WTC11 (cell line): ENCODE measurements around the gene LDLRAD4.

Experiments used
- IRF2 ChIP-seq: sonication (generic); formaldehyde crosslinking; IDR thresholded peaks from 2 replicates; pipeline ENCODE4 v1.8.0; 2022; ENCODE audit warnings: low read depth, missing genetic modification reagents, borderline replicate concordance
- JUN ChIP-seq: sonication (generic); formaldehyde crosslinking; IDR thresholded peaks from 2 replicates; pipeline ENCODE4 v1.8.0; 2023; ENCODE audit warnings: mild to moderate bottlenecking, missing genetic modification reagents
- MLX ChIP-seq: sonication (generic); formaldehyde crosslinking; IDR thresholded peaks from 2 replicates; pipeline ENCODE4 v1.8.1; 2023; ENCODE audit warnings: mild to moderate bottlenecking, missing genetic modification reagents, moderate library complexity
- ZNF232 ChIP-seq: sonication (generic); formaldehyde crosslinking; IDR thresholded peaks from 2 replicates; pipeline ENCODE4 v1.8.0; 2022; ENCODE audit warnings: mild to moderate bottlenecking, missing genetic modification reagents
- TF ChIP-seq, protein P1 (sequence below): fragments of 200-600 bp; IDR thresholded peaks from 2 replicates; pipeline ENCODE4 v1.8.0; 2022; ENCODE audit warnings: antibody characterized with exemption

GRCh38 chr18:13657974-13658373, 439.4 kb downstream of the LDLRAD4 start:
- no peak for TF ChIP-seq MLX (CRISPR knock-in tag)
- no peak for TF ChIP-seq JUN (CRISPR knock-in tag)
- TF ChIP-seq, protein P1, sequence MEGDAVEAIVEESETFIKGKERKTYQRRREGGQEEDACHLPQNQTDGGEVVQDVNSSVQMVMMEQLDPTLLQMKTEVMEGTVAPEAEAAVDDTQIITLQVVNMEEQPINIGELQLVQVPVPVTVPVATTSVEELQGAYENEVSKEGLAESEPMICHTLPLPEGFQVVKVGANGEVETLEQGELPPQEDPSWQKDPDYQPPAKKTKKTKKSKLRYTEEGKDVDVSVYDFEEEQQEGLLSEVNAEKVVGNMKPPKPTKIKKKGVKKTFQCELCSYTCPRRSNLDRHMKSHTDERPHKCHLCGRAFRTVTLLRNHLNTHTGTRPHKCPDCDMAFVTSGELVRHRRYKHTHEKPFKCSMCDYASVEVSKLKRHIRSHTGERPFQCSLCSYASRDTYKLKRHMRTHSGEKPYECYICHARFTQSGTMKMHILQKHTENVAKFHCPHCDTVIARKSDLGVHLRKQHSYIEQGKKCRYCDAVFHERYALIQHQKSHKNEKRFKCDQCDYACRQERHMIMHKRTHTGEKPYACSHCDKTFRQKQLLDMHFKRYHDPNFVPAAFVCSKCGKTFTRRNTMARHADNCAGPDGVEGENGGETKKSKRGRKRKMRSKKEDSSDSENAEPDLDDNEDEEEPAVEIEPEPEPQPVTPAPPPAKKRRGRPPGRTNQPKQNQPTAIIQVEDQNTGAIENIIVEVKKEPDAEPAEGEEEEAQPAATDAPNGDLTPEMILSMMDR = no peak
- no peak for TF ChIP-seq ZNF232 (CRISPR knock-in tag)
- TF ChIP-seq IRF2 (CRISPR knock-in tag) = no peak
